HCT116 (cell line): ENCODE data around the gene BTBD6.

Source experiments
- CTCF ChIP-seq, 3 experiments: fragments of 200-600 bp in 1 of 3; sonication (generic) in 1 of 3; IDR thresholded peaks in 2 of 3; conservative IDR thresholded peaks in 1 of 3; 2 replicates each; pipeline ENCODE4 v1.5.1; 2012 to 2017; ENCODE audit warnings: low read depth in 2 of 3, low read length in 2 of 3, antibody characterized with exemption in 1 of 3, borderline replicate concordance in 1 of 3, control low read depth in 1 of 3, mild to moderate bottlenecking in 1 of 3, mixed read lengths in 1 of 3, mixed run types in 1 of 3, moderate library complexity in 1 of 3; ENCODE audit not compliant: insufficient read depth in 1 of 3
- EZH2 ChIP-seq: fragments of 200-600 bp; sonication (generic); IDR thresholded peaks from 2 replicates; pipeline ENCODE4 v1.6.1; 2017; ENCODE audit warnings: antibody characterized with exemption, mixed run types
- EZH2phosphoT487 ChIP-seq: fragments of 200-600 bp; IDR thresholded peaks from 2 replicates; pipeline ENCODE4 v1.6.1; 2018; ENCODE audit warnings: antibody characterized with exemption, borderline replicate concordance
- MAX ChIP-seq: IDR thresholded peaks from 2 replicates; pipeline ENCODE4 v1.6.1; 2012
- POLR2A ChIP-seq: IDR thresholded peaks from 2 replicates; pipeline ENCODE4 v1.7.0; 2011; ENCODE audit warnings: borderline replicate concordance; ENCODE audit not compliant: insufficient read depth, insufficient read length; ENCODE audit errors: extremely low read depth
- POLR2AphosphoS5 ChIP-seq: IDR thresholded peaks from 2 replicates; pipeline ENCODE4 v1.6.1; 2011; ENCODE audit warnings: mild to moderate bottlenecking, low read depth, low read length, moderate library complexity

- no peak for TF ChIP-seq POLR2A
- TF ChIP-seq CTCF (IDR thresholded peaks at IDR 0.05 in 2 of 3, conservative IDR thresholded peaks at IDR 0.05 in 1 of 3; ENCODE audit: borderline replicate concordance in 1 of 3, insufficient read depth in 1 of 3, low read depth in 2 of 3, low read length in 2 of 3): no peak
- TF ChIP-seq EZH2phosphoT487: no peak
- no peak for TF ChIP-seq EZH2
- TF ChIP-seq MAX: no peak
- no peak for TF ChIP-seq POLR2AphosphoS5
Measured at GRCh38 chr14:105220699-105221597, 27.4 kb upstream of the BTBD6 start.
